Stimulated activated CD4-positive, alpha-beta T cell treated with anti-CD3 and anti-CD28 coated beads, TNF-alpha, amount 100 ng/mL, for 4 hours (primary cell): ENCODE results near the gene ARHGAP45.
"Not testable (repeated sequence)": the region's sequence is repeated elsewhere in the genome, so short reads cannot be mapped to it uniquely, and the experiment has no call there.

Experiments used
- DNase-seq, 3 experiments: peaks; one replicate each; pipeline ENCODE4 v3.0.0-alpha.2; 2020; ENCODE audit warnings: low read depth in 3 of 3

Gene ARHGAP45

DNA sequence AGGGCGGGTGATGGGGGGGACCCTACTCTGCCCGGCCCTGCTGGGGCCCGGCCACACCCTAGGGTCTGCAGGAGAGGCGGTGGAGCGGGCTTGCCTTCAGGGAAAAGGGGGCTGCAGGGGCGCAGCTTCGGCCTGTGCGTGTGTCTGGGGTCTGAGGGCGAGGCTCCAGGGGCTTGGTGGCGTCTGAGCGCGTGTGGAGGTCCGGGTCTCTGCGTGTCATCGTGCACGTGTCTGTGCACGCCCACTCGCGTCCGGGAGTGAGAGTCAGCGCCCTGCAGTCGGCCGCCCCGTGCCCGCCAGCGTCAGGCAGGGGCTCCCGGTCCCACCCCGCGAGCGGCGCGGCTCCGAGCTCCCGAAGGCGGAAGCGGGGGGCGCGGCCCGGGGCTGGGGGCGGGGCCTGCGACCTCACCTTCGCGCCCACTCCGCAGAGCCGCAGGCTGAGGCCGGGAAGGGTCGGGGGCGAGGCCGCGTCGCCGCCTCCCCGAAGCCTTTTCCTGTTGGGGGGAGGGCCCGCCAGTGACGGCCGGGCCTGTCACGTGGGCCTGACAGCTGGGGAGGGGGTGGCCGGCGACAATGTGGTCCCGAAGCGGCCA is at the start of gene ARHGAP45:
ARHGAP45 (plus strand) TSS at position 420 of the 593 bp plus-strand sequence. CDS start 239 bp downstream, outside the sequence.
- DNase-seq = peak; percentile 68 to 78 (median 70)

DNA sequence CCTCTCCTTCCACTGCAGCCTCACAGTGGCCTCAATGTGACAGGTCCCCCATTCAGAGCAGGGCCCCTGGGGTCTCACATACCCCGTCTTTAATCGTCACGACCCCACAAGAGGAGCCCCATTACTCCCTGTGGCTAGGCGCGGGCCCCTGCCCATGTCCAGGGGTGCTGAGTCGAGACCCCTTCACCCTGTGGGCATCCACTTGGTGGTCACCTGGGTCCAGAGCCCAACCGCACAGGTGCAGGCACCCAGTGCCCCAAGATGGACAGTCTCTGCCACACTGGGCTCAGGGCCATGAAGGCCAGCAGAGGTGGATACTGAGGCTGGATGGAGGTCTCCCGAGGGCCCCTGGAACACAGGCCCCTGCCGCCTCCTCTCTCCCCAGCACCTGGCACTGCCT is 49.1 kb upstream of the ARHGAP45 start:
- no peak for DNase-seq

DNA sequence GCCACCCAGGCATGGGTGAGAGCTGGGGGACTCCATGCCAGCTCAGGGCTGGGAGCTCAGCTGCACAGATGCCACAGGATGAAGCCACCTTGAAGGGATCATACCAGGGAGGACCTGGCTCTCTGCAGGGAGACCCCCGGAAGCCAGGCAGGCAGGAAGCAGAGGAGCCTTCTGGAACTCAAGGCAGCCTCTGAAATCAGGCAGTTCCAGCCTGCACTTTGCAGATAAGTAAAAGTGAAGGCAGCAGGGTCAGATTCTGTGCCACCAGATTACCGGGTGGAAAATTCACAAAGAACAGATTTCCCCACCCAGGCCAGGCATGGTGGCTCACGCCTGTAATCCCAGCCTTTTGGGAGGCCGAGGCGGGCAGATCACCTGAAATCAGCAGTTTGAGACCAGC is 48.6 kb upstream of the ARHGAP45 start:
- DNase-seq = no peak

- DNase-seq = no peak
These were observed 47.9 kb upstream of the ARHGAP45 start for GRCh38 chr19:1018932-1019615.

GRCh38 chr19:1019616-1019961 is 47.4 kb upstream of the ARHGAP45 start:
- no peak for DNase-seq

DNA sequence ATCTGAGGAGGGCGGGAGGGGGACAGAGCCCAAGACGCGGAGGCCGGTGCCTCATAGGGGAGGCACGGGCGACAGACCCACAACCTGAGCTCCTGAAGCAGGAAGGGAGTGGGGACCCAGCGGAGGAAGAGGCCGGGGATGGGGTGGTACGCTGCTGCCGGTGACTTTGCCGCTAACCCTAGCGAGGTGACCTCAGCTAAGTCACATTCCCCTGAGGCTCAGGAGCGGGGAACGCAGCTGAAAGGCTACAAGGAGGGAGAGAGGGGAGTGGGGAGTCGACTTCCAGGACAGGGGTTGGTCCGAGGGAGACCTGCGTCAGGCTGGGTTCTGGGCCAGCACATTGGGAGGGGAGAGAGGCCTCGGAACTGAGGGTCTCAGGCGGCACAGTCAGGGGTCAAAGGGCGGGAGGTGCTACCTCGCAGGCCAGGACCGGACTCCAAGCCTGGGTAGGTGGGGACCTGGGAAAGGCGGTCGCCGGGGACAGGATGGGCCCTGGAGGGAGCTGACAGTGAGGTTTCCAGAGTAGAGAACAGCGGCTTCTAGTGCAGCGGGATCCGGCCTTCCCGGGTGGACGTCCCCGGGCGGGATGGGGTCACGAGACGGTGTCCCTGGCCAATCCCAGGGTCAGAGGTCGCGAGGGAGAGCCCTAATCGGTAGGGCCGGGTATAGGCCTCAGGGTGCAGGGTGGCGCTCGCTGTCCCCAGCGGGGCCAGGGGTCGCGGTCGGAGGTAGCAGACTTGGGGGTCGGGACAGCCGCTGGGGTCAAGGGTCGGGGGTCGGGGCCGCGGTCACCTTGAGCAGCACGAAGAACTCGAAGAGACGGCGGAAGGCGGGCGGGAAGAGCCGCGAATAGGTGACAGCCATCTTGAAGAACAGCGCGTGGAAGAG is 46.7 kb upstream of the ARHGAP45 start:
- no peak for DNase-seq

- DNase-seq = peak; percentile 93 to 97 (median 96)
These were observed 46.0 kb upstream of the ARHGAP45 start, which contains the start of gene TMEM259 for GRCh38 chr19:1020868-1021425. TSS of gene TMEM259 (minus strand) at chr19:1021123. CDS start at chr19:1020996, 127 bp downstream.

- DNase-seq = not testable (repeated sequence)
These were observed 43.1 kb upstream of the ARHGAP45 start for GRCh38 chr19:1023883-1024188.

DNA sequence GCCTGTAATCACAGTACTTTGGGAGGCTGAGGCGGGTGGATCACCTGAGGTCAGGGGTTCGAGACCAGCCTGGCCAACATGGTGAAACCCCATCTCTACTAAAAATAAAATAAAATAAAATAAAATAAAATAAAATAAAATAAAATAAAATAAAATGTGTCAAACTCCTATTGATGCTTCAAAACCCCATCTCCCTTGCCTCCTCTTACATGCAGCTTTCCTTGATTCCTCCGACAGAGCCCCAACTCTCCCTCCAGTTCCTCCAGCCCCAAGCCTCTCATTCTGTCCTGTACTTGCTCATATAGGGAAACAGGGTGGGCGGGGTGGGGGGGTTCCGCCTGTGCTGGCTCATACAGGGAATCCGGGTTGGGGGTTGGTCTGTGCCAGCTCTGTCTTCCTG is 41.9 kb upstream of the ARHGAP45 start:
- DNase-seq = not testable (repeated sequence)

- peak in 1 of 3 experiments; percentile 54 for DNase-seq
These were observed 40.8 kb upstream of the ARHGAP45 start, which contains the start of gene CNN2 for GRCh38 chr19:1025960-1026782. TSS of gene CNN2 (plus strand) at chr19:1026608. CDS start at chr19:1026662, 54 bp downstream.

GRCh38 chr19:1026783-1027649 is 40.0 kb upstream of the ARHGAP45 start:
- no peak for DNase-seq

DNA sequence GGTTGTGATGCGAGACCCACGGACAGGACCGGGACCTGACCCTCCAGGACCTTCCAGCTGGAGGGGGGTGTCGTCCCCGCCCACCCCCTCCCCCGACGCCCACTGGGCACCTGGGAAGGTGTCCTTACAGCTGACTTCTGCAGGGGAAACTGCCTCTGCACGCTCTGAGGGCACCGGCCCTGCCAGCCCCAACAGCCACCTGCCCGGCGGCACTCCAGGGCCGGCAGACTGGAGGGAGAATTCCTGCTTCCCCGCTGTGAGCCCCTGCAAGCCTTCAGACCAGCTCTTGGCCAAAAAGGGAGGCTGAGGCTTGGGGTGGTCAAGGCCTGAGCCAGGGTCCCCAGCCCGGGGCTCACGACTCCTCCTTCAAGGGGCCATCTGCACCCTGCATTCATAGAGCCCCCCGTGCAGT is 39.3 kb upstream of the ARHGAP45 start:
- no peak for DNase-seq

GRCh38 chr19:1028062-1028926 is 38.7 kb upstream of the ARHGAP45 start:
- no peak for DNase-seq

DNA sequence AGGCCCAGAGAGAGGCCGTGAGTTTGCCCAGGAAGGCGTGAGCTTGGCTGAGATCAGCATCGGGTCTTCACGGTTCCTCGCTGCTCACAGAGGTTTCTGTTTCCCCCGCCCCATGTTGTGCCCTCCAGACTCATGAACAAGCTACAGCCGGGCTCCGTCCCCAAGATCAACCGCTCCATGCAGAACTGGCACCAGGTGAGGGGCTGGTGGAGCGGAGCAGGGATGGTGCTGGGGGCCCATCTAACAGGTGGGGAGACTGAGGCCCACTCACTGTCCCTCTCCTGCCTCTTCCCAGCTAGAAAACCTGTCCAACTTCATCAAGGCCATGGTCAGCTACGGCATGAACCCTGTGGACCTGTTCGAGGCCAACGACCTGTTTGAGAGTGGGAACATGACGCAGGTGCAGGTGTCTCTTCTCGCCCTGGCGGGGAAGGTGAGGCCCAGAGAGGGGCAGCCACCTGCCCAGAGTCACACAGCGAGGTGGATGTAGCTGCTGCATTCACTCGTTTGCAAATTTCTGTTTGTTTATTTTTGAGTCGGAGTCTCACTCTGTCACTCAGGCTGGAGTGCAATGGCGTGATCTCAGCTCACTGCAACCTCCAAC is 34.6 kb upstream of the ARHGAP45 start:
- no peak for DNase-seq

GRCh38 chr19:1035998-1036621 is 30.9 kb upstream of the ARHGAP45 start:
- DNase-seq = no peak

DNA sequence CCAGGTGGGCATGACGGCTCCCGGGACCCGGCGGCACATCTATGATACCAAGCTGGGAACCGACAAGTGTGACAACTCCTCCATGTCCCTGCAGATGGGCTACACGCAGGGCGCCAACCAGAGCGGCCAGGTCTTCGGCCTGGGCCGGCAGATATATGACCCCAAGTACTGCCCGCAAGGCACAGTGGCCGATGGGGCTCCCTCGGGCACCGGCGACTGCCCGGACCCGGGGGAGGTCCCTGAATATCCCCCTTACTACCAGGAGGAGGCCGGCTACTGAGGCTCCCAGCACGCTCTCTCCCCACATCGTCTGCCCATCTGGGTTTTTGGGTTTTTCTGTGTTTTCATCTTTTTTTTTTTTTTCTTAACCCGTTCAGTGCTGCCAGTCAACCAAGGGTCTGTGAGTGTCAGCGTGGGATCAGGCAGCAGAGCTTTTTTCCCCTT is 29.3 kb upstream of the ARHGAP45 start:
- no peak for DNase-seq

GRCh38 chr19:1038978-1039645 is 27.9 kb upstream of the ARHGAP45 start:
- DNase-seq = no peak
